GM12878 (cell line): Measurements from ENCODE around the gene CELSR1. TPM values are rescaled to one million over a fixed set of nuclear protein-coding genes. Genes with fewer than 3 reads are reported as not detected.

Source experiments
- ATAC-seq: fragments of 200-7000 bp; cut with Tn5 transposase; 3 replicates; pipeline ENCODE4 v1.9.1; 2020; ENCODE audit warnings: mild to moderate bottlenecking, moderate library complexity
- BruUV-seq: library from RNA; stranded (reverse); fragments of 400-500 nt; replicated peaks from 2 replicates; lab custom pipeline; 2021; lab: Mats Ljungman, UMichigan
- CTCF ChIA-PET: fragments of 300-600 bp; sonication (Branson Sonifier 250); formaldehyde crosslinking; extraction: SDS; loops from one replicate; lab custom pipeline; 2021; ENCODE audit warnings: inconsistent platforms; lab: Yijun Ruan, JAX
- POLR2A ChIA-PET: fragments of 350-600 bp; formaldehyde crosslinking; extraction: SDS; loops from one replicate; lab custom pipeline; 2021; ENCODE audit warnings: inconsistent platforms; lab: Charles Lee
- RAD21 ChIA-PET: fragments of 300-600 bp; sonication (Branson Sonifier 250); formaldehyde crosslinking; loops from one replicate; lab custom pipeline; 2023; ENCODE audit warnings: antibody characterized with exemption; ENCODE audit not compliant: unreplicated experiment; lab: Charles Lee
- SMC1A ChIA-PET: fragments of 300-600 bp; sonication (Branson Sonifier 250); formaldehyde crosslinking; loops from one replicate; lab custom pipeline; 2023; ENCODE audit not compliant: unreplicated experiment, uncharacterized antibody; lab: Charles Lee
- DNase-seq: peaks from one replicate; pipeline ENCODE4 v3.0.0-alpha.2; 2011; ENCODE audit warnings: low read depth, low spot score
- FAIRE-seq: peaks from 3 replicates; lab custom pipeline; 2011; peaks lifted over from hg19 to GRCh38; lab: Jason Lieb, UNC
- H2AFZ ChIP-seq: 2 replicates; pipeline ENCODE4 v1.6.0; 2011; ENCODE audit warnings: low read depth, low read length, control low read depth; ENCODE audit not compliant: control insufficient read depth
- H3K27ac ChIP-seq: 2 replicates; pipeline ENCODE4 v1.5.1; 2011; ENCODE audit warnings: control low read depth; ENCODE audit not compliant: control insufficient read depth, insufficient read depth
- H3K27me3 ChIP-seq, 2 experiments: replicated peaks in 1 of 2; 2 replicates each; pipeline versions ENCODE4 v1.6.0 to v1.6.1; 2011; ENCODE audit warnings: low read length in 1 of 2; ENCODE audit not compliant: control insufficient read depth in 2 of 2, insufficient read depth in 2 of 2
- H3K36me3 ChIP-seq, 2 experiments: 2 replicates each; pipeline ENCODE4 v1.5.1; 2011; ENCODE audit warnings: low read length in 1 of 2; ENCODE audit not compliant: control insufficient read depth in 2 of 2, insufficient read depth in 2 of 2
- H3K4me1 ChIP-seq: 2 replicates; pipeline ENCODE4 v1.6.1; 2011; ENCODE audit warnings: mild to moderate bottlenecking, low read length, moderate library complexity, mixed read lengths; ENCODE audit not compliant: control insufficient read depth, insufficient read depth
- H3K4me2 ChIP-seq: 2 replicates; pipeline ENCODE4 v1.6.0; 2011; ENCODE audit warnings: control low read depth; ENCODE audit not compliant: control insufficient read depth, insufficient read depth
- H3K4me3 ChIP-seq: fragments of 200-600 bp; sonication (generic); 2 replicates; pipeline ENCODE4 v1.5.1; 2016
- H3K79me2 ChIP-seq: 2 replicates; pipeline ENCODE4 v1.6.0; 2011; ENCODE audit warnings: low read length; ENCODE audit not compliant: control insufficient read depth, insufficient read depth
- H3K9ac ChIP-seq: 2 replicates; pipeline ENCODE4 v1.8.0; 2011; ENCODE audit warnings: low read length, control low read depth, mixed read lengths; ENCODE audit not compliant: control insufficient read depth, insufficient read depth
- H3K9me3 ChIP-seq: replicated peaks from 3 replicates; pipeline ENCODE4 v1.5.1; 2011; ENCODE audit warnings: mild to moderate bottlenecking, low read length; ENCODE audit not compliant: control insufficient read depth, insufficient read depth
- H4K20me1 ChIP-seq: 2 replicates; pipeline ENCODE4 v1.6.0; 2011; ENCODE audit not compliant: control insufficient read depth, insufficient read depth
- BRCA1 ChIP-seq: IDR thresholded peaks from 2 replicates; pipeline ENCODE4 v1.6.1; 2011; ENCODE audit warnings: low read depth, low read length, improper control_type of control experiment
- CHD1 ChIP-seq: IDR thresholded peaks from 2 replicates; pipeline ENCODE4 v1.6.1; 2012; ENCODE audit warnings: low read depth, low read length, improper control_type of control experiment
- EGR1 ChIP-seq, 2 experiments: IDR thresholded peaks; 1 replicate in 1 of 2; 2 replicates in 1 of 2; pipeline ENCODE4 v1.6.1; 2011 to 2012; ENCODE audit warnings: low read depth in 2 of 2, low read length in 2 of 2, borderline replicate concordance in 1 of 2, mild to moderate bottlenecking in 1 of 2, moderate library complexity in 1 of 2
- NBN ChIP-seq: fragments of 450-650 bp; IDR thresholded peaks from 2 replicates; pipeline ENCODE4 v1.6.1; 2016
- TARDBP ChIP-seq: IDR thresholded peaks from 2 replicates; pipeline ENCODE4 v1.6.1; 2016; ENCODE audit warnings: borderline replicate concordance
- TCF7 ChIP-seq: IDR thresholded peaks from 2 replicates; pipeline ENCODE4 v1.6.1; 2014; ENCODE audit warnings: antibody characterized with exemption, borderline replicate concordance
- ZNF622 ChIP-seq: fragments of 450-650 bp; IDR thresholded peaks from 2 replicates; pipeline ENCODE4 v1.6.1; 2017; ENCODE audit warnings: mild to moderate bottlenecking, inconsistent platforms
- ZZZ3 ChIP-seq: IDR thresholded peaks from 2 replicates; pipeline ENCODE4 v1.6.1; 2011; ENCODE audit warnings: low read depth; ENCODE audit not compliant: control insufficient read depth, insufficient read length
- WGBS: methylation state at CpG from one replicate; pipeline ENCODE4 v1.1.6; 2016; ENCODE audit warnings: low lambda C conversion rate; ENCODE audit not compliant: insufficient replicate concordance, insufficient coverage; ENCODE audit errors: missing lambda C conversion rate; 5-methylcytosine and 5-hydroxymethylcytosine counted together
- in situ Hi-C: fragments of 300-500 bp; cut with MboI; formaldehyde crosslinking; loops from 9 replicates; pipeline ENCODE4 v1.14.3; 2018; ENCODE audit warnings: mixed read lengths
- intact Hi-C: fragments of 100-400 bp; cut with micrococcal nuclease; formaldehyde crosslinking; loops from one replicate; pipeline ENCODE4 v1.14.2; 2022; ENCODE audit not compliant: unreplicated experiment
- polyA plus RNA-seq, 11 experiments: library from polyadenylated mRNA; depleted of rRNA in 4 of 11; unstranded in 6 of 11; stranded (reverse) in 5 of 11; fragments of >200 nt; fragmentation: Nextera tagmentation in 4 of 11; fragmentation: Illumina TruSeq in 1 of 11; extraction: Ambion mirVana in 4 of 11; extraction: Trizol in 1 of 11; gene quantifications; 1 replicate in 1 of 11; 2 replicates in 10 of 11; pipeline versions ENCODE4 v1.2.1 to v1.2.3, GENCODE V29; 2011 to 2016; ENCODE audit warnings: inconsistent platforms in 2 of 11, missing spikeins in 2 of 11, low read depth in 1 of 11
- total RNA-seq, 4 experiments: library from RNA; depleted of rRNA in 3 of 4; stranded (reverse); fragments of >200 nt in 3 of 4; fragmentation: Illumina TruSeq in 1 of 4; extraction: Trizol in 1 of 4; gene quantifications; 2 replicates each; pipeline versions ENCODE4 v1.2.1 to v1.2.3, GENCODE V29; 2013 to 2021

Gene CELSR1
- total and polyA plus RNA-seq, 10 of the 15 experiments (the other 5 are each of a cell fraction or from before 2014, with no cell fraction given): 0.05 to 1.7 (median 0.35) TPM; not detected in 2

DNA sequence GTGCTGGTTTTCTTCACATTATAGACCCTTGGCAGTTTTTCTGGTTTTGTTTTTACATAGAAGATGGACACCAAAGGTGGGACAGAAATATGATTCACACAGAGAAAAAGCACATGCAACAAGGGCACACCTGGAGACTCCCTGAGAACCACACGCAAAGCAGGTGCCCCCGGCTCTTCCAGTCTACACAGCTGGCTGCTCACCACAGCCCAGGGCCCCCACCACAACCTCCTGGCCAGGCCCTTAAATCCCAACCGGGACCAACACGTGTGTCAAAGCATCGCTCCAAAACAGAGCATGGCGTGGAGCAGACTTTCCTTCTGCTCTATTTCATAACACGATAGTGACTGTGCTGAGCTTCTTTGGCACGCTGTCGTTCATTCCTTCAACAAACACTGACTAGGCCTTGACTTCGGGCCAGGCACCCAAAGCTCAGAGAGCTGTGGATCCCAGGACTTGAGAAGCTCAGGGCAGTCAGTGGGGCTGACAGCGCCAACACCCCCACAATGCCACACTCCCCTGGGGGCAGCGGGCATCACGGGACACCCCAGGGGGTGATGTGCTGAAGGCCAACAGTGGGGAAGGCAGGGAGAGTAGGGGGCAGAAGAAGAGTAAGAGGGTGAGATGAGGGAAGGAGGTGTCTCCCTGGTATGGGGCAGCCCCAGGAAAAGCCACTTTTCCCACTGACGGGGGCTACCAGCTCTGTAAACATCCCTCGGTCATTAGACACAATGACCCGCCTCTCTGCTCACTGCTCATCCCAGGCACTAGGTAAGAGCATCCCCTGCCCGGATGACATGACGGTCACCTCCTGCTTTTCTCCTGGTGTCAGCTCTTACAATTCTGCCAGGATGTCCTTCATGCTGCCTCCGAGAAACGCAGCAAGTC lies 26.0 kb downstream of the CELSR1 start:
- RAD21 ChIA-PET: no interaction called here
- ATAC-seq (no peak), FAIRE-seq (no peak), DNase-seq (no peak)
- 49% methylated on average over 20 of the region's 20 CpGs for WGBS
- H2AFZ ChIP-seq: no peak overlapping the region
- no peak overlapping the region for H3K27ac ChIP-seq
- in situ Hi-C loops (no loop called here), intact Hi-C loops (no loop called here)
- no peak overlapping the region for H3K9ac ChIP-seq
- no peaks in the 10 kb centered on the region for H4K20me1 ChIP-seq
- POLR2A ChIA-PET: no interaction called here
- CTCF ChIA-PET: interaction anchor here (0.5 kb wide), 1 partner anchor 135 kb away, joined by 3 read pairs; no protein-coding TSS in a partner anchor
- no peak overlapping the region for H3K4me3 ChIP-seq
- no peaks in the 10 kb centered on the region for H3K4me1 ChIP-seq
- H3K79me2 ChIP-seq: no peaks in the 10 kb centered on the region
- no peak for TF ChIP-seq TCF7
- no peak for TF ChIP-seq NBN
- TF ChIP-seq ZNF622: no peak
- no peak for TF ChIP-seq TARDBP
- TF ChIP-seq EGR1 (IDR thresholded peaks at IDR 0.05; ENCODE audit: borderline replicate concordance in 1 of 2, low read depth in 2 of 2, low read length in 2 of 2): no peak
- TF ChIP-seq BRCA1: no peak
- no peak for TF ChIP-seq CHD1
- no peak for TF ChIP-seq ZZZ3
- BruUV-seq: no TSS peak
- SMC1A ChIA-PET: interaction anchor here (0.6 to 1.1 kb wide), 2 partner anchors 24 to 143 kb away, joined by 3 read pairs; no protein-coding TSS in a partner anchor
- no peaks in the 10 kb centered on the region for H3K27me3 ChIP-seq
- H3K9me3 ChIP-seq: no peaks in the 10 kb centered on the region
- H3K36me3 ChIP-seq: no peaks in the 10 kb centered on the region
- H3K4me2 ChIP-seq: no peak overlapping the region
